GM21528 (cell line): ENCODE measurements around the gene PHLDB1.
"Not testable (repeated sequence)": the region's sequence is repeated elsewhere in the genome, so short reads cannot be mapped to it uniquely, and the experiment has no call there.

Experiments
- ATAC-seq: cut with Tn5 transposase; IDR thresholded peaks from one replicate; pipeline ENCODE4 v1.9.1; 2021; ENCODE audit warnings: mild to moderate bottlenecking, moderate library complexity; ENCODE audit not compliant: unreplicated experiment, low FRiP score

Gene PHLDB1

DNA sequence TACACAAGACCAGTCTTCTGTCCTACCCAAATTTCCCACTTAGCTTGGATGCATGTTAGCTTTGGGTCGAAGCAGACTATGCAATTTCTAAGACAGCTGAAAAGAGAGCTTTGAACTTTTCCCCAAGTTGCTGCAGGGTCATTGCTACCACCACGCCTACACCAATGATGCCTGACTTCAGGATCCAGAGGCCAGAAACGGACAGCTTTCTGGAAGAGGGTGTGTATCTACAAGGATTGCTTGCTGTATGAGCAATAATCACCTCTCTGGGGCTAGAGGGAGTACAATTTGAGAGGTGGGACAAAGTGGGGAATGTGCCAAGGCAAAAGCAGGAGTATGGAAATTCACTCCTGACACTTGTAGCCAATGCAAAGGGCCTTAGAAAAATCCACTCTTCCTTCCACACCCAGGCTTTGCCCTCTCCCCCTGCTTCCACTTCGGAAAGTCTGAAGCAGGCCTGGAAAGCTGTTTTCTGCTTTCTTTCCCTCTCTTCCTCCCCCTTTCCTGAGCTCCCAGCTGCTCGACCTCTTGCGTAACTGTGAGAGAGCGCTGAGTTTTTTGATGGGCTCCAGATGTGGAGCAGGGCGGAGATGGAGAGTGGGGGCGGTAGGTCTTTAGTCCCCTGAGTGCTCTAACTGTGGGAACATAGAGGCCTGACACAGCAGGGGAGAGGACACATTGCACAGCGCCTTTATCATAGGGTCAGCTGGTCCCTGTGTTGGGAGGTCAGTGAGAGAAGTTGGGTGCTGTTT lies 2.1 kb upstream of the PHLDB1 start:
- ATAC-seq, result no peak

DNA sequence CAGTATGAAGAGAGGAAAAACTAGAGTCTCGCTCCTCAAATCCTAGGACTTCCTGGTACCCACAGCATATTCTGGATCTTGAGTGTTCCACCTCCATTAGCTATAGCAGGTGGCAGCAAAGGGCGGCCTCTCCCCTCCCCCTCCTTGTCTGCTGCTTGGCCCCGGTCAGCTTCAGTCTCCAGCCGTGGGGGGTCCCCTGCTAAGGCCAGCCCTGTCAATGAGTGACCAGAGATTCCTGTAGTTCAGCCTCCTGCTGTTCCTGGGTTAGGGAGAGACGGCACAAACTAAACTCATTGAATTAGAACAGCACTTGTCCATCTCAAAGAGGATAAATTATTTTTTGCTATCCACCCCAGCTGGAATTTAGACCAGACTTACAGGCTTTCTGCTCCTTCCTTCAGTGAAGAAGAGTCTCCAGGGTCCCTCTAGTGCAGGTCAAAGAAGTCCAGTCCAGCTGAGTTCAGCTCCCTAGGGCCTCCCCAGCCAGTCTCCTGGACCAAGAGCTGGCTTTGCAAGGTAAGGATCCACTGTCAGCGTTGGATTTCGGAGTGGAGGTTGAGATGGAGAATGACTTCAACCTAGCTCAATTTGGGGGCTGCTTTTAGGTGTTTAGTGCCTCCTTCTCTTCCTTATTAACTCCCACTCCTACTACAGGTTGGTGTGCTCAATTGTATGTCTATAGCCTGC lies 1.1 kb upstream of the PHLDB1 start:
- no peak for ATAC-seq

DNA sequence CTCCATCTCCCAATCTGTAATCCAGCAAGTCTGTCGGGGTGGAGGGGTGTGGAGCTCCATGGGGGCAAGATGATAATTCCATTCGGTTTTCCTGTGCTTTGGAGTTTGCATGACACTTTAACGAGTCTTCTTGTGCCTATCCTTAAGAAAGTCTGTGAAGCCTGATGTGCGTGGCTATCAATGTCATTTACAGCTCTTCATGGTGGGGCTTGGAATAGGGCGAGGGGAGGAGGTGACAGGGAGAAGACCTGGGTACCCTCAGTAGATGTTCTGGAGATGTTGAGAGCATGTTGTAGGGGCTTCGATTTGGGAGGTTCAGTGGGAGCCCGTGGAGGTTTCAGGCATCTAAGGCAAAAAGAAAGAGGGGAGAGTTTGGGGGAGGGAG lies 579 bp upstream of the PHLDB1 start:
- ATAC-seq, result no peak

DNA sequence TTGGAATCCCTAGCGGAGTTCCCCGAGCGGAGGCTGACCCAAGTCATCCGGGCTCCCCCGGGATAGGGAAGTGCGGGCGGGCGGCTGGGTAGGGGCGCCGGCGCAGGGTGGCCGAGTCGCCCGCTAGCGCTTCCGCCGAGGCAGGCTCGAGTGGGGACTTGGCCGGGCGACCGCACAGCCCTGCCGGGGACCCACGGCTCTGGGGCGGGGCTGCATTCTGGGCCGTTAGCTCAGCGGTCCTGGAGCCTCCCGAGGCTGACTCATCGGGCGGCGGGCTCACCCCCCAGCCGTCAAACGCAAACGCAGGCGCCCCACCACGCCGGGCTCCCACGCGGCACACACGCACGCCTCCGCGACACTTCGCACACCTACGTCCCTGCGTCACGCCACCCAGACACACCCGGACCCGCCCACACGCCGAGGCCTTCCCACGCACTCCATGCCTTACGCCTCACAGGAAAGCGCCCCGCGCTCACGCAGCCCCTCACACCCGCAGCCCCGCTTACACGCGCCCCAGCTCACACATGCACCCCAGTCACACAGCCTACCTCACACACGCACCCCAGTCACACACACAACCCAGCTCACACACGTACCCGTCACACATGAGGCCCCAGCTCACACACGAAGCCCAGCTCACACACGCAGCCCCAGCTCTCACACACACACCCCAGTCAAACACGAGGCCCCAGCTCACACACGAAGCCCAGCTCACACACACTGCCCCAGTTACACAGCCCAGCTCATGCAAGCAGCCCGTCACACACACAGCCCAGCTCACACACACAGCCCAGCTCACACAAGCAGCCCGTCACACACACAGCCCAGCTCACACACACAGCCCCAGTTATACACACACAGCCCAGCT lies 1.2 kb downstream of the PHLDB1 start:
- no peak for ATAC-seq

DNA sequence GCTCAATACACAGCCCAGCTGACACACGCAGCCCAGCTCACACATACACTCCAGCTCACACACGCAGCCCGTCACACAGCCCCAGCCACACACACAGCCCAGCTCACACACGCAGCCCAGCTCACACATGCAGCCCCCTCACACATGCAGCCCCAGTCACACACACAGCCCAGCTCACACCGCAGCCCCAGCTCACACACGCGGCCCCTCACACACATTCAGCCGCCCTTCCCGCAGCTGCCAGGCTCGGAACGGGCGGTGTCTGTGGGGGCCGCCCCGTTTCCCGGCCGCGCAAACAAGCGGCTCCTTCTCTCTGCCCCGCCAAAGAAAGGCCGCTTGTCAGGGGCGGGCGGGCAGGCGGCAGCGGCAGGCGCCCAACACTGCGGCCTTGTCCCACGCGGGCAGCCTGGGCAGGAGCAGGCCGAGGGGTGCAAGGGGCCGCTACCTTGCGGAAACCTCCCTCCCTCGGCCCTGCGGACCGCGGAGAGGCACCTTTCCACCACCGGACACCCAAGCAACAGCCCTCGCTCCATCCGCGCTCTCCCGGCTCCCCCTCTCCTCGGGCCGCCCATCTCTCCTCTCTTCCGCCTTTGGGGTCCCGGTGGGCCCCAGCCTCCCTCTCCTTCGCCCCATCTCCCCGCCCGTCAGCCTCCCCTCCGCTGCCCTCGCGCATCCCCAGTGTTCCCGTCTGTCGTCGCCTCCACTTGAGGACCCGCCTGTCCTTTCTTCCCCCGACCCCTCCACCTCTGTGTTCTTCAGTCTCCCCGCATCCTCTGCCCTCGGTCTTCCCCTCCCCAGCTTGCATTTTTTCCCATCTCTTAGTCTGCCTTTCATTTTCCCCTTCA lies 2.2 kb downstream of the PHLDB1 start:
- no peak for ATAC-seq

DNA sequence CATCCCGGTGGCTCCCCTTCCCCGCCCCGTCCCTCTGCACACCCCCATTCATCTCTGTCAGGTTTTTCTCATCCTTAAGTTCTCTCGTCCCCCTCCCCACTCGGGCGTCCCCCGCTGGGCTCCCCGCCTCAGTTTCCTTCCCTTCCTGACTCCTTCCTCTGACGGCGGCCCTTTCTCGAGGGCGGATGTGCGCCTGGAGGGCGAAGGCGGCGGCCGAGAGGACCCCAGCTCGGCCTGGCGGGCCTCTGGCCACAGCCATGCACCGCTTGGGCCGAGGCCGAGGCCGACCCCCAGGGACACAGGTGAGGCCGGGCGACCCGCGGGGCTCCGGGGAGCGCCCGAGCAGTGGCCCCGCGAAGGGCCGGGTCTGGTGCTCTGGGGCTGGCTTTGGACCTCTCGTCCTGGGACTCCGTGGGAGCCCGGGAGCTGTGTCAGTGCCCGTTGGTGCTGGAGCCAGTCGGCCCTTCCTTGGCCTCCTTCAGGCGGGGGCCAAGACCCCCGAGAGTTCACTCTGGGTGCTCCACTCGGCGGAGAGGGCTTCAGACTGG lies 2.9 kb downstream of the PHLDB1 start:
- no peak for ATAC-seq

DNA sequence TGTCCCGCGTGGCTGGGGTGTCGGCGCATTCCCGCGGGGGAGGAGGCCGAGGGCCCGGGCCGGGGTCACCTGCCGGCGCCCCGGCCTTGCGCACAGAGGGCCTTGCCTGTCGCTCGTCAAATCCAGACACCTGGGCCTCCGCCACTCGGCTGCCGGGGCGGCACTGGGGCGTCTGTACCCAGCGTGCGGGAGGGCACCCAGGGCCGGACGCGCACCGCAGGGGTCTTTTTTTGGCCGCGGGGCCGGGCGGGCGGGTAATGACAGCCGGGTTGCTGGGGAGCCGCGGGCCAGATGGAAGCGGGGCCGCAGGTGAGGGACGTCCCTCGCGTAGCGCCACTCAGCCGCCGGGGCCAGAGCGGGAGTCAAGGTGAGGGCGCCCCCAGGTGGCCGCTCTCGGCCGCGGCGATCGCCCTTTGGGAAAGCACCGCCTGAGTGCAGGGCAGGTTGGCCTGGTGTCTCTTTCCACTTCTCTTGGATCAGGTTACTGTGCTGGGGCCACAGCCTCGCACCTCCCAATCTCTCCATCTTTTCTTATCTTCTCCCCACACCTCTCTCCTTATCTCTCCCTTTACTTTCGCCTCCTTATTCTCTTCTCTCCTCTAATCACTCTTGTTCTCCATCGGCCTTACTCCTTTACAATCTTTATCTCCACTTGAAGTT lies 3.5 kb downstream of the PHLDB1 start:
- no peak for ATAC-seq

DNA sequence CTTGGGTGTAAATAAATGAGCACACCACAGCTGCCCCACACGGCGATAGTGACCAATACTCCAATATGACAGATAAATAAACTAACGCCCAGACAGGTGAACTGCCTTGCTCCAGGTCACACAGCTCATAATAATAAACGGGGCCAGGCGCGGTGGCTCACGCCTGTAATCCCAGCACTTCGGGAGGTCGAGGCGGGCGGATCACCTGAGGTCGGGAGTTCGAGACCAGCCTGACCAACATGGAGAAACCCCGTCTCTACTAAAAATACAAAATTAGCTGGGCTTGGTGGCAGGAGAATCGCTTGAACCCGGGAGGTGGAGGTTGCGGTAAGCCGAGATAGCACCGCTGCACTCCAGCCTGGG lies 4.0 kb downstream of the PHLDB1 start:
- not testable (repeated sequence) for ATAC-seq

DNA sequence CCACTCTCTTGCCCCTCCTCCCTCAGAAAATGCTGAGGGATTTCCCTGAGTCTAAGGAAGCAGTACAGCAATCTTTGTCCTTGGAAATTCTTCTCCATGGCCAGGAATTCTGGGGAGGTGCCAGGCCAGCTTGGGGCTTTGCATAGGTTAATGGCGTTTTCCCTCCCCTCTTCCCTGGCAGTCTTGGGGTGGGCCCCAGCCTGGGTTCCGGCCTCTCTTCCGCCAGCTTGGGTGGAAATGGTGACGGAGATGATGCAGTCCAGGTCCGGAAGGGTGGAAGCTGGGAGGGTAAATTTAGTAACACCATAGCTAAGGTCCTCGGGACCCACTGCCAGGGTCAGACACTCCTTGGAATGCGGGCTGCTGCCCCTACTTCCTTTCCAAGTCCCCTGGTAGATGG lies 5.0 kb downstream of the PHLDB1 start:
- ATAC-seq, result no peak

DNA sequence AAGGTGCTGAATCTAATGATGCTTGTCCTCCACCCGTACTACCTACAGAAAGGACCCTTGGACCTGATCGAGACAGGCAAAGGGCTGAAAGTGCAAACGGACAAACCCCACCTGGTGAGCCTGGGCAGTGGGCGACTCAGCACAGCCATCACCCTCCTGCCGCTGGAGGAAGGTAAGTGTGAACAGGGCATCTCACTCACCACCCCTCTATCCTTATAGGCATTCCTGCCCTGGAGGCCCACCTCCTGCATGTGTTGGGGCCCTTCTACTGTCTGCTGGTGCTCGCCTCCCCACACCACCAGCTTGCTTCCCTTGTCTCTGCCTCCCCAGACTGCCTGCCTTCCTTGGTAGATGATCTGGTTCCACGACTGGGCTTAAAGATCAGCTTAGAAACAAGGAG lies 7.1 kb downstream of the PHLDB1 start:
- no peak for ATAC-seq

DNA sequence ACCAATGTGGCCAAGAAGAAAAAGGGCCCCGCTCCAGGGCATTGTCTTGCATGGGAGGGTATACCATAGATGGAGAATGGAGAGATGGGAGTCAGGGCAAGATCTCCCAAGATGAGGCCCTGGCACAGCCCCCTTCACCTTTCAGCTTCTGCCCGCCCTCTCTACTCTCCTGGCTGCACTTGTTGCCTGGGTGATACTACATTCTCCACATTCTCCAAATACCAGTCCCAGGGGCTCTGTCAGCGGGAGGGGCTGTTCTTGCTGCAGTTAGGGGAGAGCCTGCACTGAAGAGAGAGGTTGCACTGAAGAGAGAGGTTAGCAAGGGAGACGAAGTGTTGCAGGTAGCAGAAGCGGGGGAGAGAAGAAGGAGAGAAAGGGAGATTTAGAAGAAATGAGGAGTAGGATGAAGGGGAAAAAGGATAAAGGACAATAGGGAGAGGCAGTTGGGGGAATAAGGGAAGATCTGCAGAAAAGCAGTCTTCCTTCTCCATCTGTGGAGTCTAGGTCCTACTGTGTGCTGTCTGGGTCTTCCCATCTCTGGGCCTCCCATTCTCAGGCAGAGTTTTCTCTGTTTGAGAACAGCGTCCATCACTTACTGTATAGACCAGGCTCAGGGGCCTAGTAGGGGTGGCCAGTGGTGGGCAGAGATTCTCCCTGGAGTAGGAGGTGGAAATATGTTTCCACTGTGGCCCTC lies 8.0 kb downstream of the PHLDB1 start:
- no peak for ATAC-seq

DNA sequence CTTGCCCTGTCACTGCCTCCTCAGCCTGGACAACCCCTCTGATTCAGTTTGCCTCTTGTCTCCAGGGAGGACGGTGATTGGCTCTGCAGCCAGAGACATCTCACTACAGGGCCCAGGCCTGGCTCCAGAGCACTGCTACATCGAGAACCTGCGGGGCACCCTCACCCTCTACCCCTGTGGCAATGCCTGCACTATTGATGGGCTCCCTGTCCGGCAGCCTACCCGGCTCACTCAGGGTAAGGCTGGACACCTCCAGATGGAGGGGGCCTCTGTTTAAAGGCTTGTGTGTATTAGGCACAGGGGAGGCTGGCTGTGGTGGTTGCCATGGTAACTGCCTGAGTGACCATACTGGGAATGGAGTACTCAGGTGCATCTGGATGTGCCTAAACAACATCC lies 8.6 kb downstream of the PHLDB1 start:
- no peak for ATAC-seq

DNA sequence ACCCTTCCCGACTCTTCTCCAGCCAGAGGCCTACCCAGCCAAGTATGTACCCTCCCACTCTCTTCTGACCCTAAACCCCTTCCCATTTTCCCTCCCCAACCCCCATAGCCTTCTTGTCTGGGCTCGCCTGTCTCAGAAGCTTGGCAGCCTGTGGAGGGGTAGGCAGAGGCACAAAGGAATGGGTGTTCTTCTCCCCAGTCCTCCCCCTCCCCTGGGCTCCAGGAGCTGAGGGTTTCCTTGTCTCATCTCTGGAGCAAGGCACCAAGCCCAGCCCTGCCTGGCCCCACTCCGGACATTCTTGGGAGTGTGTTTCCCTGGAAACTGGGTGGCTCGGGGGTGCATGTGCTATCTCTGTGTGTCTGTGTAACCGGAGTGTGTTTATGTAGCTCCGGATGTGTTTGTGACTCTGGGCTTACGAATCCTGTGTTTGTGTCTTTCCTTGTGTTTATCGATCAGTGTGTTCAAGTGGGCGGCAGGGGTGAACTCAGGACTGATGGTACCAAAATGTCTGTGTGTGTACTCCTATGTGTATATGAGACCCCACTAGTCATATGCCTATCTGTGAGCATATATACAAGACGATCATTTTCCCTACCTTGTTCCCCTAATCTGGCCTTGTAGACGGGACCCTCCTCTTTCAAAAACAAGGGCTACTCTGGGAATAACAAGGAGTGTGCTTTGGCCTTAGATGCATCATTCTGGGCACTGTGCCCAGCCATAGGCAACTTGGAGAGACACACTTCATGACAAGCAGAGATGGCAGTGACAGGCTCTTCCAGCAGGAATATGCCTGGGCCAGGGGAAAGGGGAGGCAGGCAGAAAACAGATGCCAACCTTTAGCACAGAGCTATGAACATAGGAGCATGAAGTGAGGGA lies 10.9 kb downstream of the PHLDB1 start:
- ATAC-seq, result no peak

DNA sequence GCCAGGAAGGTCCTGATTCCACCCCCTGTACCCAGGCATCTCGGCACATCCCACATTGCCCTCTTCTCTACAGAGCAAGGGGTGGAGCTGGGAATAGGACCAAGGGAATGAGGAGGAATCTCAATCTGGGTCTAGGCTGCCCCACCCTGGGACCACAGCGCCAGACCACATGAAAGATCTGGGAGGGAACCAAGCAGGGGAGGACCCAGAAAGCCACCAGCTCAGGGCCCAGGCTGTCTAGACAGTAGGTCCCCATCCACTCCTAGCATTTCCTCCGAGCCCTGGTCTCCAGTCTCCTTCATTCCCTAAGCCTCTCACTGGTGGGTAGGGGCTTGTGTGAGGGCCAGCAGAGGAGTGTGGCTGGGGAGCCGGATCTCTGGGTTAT lies 11.6 kb downstream of the PHLDB1 start:
- ATAC-seq, result no peak

DNA sequence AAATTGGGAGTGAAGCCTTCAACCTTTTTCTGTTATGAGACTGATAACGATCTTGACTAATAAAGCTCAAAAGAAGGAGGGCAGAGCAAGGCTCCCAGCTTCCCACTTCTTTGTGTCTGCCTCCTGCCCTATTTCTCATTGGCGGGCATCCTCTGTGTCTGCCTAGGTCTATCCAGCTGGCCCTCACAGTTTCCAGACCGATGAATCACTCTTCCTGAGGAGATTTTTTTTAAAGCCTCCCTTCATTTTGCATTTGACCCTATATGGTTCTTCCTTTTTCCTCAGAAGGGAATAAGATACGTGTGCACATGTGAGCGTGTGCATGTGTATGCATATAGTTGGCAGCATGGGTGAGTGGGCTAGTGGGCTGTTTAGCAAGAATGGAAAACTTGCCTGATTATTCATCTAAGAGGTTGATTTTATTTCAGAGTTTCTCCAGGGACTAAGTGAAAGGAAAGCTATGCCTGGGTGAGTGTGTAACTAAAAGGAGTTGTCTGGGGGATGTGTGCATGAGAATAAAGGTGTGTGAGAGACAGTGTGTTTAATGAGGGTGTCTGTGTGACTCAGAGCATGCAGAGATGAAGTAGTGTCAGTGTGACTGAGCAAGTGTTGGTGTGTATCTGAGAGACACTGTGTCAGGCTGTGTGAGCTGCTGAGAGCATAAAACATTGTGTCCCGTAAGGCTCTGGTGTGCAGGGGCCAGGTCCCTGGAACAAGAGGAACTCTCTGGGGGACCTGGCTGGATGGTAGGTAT lies 12.2 kb downstream of the PHLDB1 start:
- ATAC-seq, result no peak

DNA sequence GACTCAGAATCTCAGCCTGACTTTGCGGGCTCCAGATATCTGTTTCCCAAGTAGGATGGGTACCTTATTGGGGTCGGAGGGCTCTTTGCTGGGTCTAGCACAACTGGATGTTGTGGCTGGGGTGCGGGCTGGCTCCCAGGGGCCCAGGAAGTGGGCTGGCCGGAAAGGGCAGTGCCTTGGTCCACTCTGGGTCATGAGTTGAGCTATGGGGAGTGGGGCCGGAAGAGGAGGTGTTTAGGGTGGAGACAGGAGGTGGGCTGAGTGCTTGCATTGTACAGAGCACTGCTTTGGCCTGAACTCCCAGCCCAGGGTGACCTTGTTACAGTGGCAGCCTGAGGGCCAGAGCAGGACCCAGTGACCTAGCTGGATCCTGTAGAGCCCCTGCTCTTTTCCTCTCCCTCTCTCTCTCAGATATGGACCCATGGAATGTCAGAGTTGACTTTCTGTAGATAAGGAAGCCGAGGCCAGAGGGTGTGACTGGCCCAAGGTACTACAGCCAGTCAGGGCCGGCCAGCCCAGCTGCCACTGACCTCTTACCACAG lies 13.2 kb downstream of the PHLDB1 start:
- no peak for ATAC-seq

DNA sequence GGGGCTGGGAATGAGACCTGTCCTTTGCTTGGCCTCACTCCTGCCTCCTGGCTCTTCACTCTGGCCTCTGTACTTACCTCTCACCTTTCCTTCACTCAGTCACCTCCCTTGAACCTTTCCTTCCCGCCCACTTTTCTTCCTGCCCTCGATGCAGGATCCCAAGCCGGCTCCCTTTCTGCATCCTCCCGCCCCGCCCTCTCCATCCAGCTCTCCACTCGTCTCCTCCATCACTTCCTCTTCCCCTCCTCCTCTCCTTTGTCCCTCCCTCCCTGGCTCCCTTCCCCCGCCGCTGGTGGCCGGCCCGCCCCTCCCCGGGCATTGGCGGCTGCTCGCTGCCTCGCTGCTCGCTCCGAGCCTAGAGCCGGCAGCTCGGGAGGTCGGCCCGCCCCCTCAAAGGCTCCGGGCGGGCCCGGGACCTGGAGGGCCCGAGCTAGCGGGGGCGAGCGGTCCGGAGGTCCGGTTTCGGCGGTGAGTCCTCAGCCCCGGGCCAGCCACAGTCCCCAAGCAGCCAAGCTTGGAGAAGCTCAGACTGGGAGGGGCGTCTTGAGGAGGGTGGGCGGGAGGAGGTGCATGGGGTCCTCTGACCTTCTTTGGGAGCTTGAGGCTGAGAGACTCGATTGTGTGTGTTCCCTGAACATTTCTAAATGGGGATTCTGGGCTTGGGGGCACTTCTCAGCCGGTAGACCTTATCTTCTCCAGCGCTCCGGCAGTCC lies 13.8 kb downstream of the PHLDB1 start:
- no peak for ATAC-seq
